Ascending aorta (tissue), 2 donors: ENCODE results near the gene MPRIP. TPM values are rescaled to one million over a fixed set of nuclear protein-coding genes. Genes with fewer than 3 reads are reported as not detected.

Experiments used
- DNase-seq, 2 donors: peaks; one replicate each; pipeline ENCODE4 v3.0.0-alpha.2; 2019; ENCODE audit warnings: low spot score in 2 of 2
- H3K27ac ChIP-seq, 2 donors: fragments of 200-600 bp; sonication (generic); one replicate each; pipeline ENCODE4 v1.5.1; 2016 to 2017; ENCODE audit warnings: mild to moderate bottlenecking in 1 of 2
- H3K27me3 ChIP-seq: fragments of 200-600 bp; sonication (generic); one replicate; pipeline ENCODE4 v1.5.1; 2017
- H3K36me3 ChIP-seq, 2 donors: fragments of 200-600 bp; sonication (generic); one replicate each; pipeline ENCODE4 v1.5.1; 2016
- H3K4me1 ChIP-seq, 2 donors: fragments of 200-600 bp; sonication (generic); one replicate each; pipeline ENCODE4 v1.5.1; 2016 to 2017; ENCODE audit warnings: mild to moderate bottlenecking in 1 of 2
- H3K4me3 ChIP-seq, 2 donors: fragments of 200-600 bp; sonication (generic); one replicate each; pipeline ENCODE4 v1.5.1; 2016 to 2017; ENCODE audit warnings: mild to moderate bottlenecking in 1 of 2
- H3K9me3 ChIP-seq, 2 donors: fragments of 200-600 bp; sonication (generic); one replicate each; pipeline ENCODE4 v1.5.1; 2016
- CTCF ChIP-seq, 3 experiments: fragments of 200-600 bp in 2 of 3; fragments of 450-650 bp in 1 of 3; sonication (generic) in 2 of 3; IDR thresholded peaks; one replicate each; pipeline ENCODE4 v1.5.1; 2016 to 2019; ENCODE audit warnings: antibody characterized with exemption in 3 of 3, mild to moderate bottlenecking in 1 of 3, moderate library complexity in 1 of 3
- intact Hi-C: fragments of 100-400 bp; cut with DNase I; formaldehyde crosslinking; loops from one replicate; pipeline ENCODE4 v1.15.1; 2023
- total RNA-seq: library from RNA; depleted of rRNA; stranded (reverse); fragments of >200 nt; gene quantifications from one replicate; pipeline ENCODE4 v1.1.0, GENCODE V29; 2016

The MPRIP gene
- total RNA-seq, 1 donor from 2014 or later, result 246 TPM

GRCh38 chr17:17204635-17205231, 162.5 kb downstream of the MPRIP start:
- H3K4me3 ChIP-seq, result peak overlapping the region; percentile 62 to 81
- no peak for TF ChIP-seq CTCF (IDR thresholded peaks at IDR 0.05)
- no peaks in the 10 kb centered on the region for H3K9me3 ChIP-seq
- peaks cover 0 to 4% of the 10 kb centered on the region in 2 donors for H3K36me3 ChIP-seq
- peaks cover 13 to 36% of the 10 kb centered on the region in 2 donors for H3K4me1 ChIP-seq
- H3K27me3 ChIP-seq, result no peaks in the 10 kb centered on the region
- DNase-seq, result no peak
- H3K27ac ChIP-seq, result peak overlapping the region; percentile 89 to 90
- intact Hi-C loops, result loop anchor here (1.0 to 10.0 kb wide), 3 partner anchors 14 to 200 kb away; partner anchors contain the start of gene COPS3

GRCh38 chr17:17205368-17206123, 163.3 kb downstream of the MPRIP start:
- H3K9me3 ChIP-seq, result no peaks in the 10 kb centered on the region
- peaks cover 13 to 36% of the 10 kb centered on the region in 2 donors for H3K4me1 ChIP-seq
- TF ChIP-seq CTCF (IDR thresholded peaks at IDR 0.05), result no peak
- DNase-seq, result peak in 1 of 2 donors; percentile 81
- no peaks in the 10 kb centered on the region for H3K27me3 ChIP-seq
- intact Hi-C loops, result loop anchor here (2.0 to 10.0 kb wide), 4 partner anchors 53 to 201 kb away; partner anchors contain the start of genes COPS3 and MPRIP
- peak overlapping the region; percentile 89 to 90 for H3K27ac ChIP-seq
- H3K36me3 ChIP-seq, result peaks cover under 1 to 4% of the 10 kb centered on the region in 2 donors
- H3K4me3 ChIP-seq, result peak overlapping the region; percentile 62 to 81

GRCh38 chr17:17206124-17206912, 164.1 kb downstream of the MPRIP start, which contains the start of gene PLD6:
PLD6 (minus strand) TSS chr17:17206333; CDS start chr17:17206286, 47 bp downstream.
- peak; percentile 44 to 85 for DNase-seq
- H3K27ac ChIP-seq, result peak within 1 kb of the TSS; percentile 89 to 90
- H3K4me1 ChIP-seq, result peaks cover 13 to 36% of the 10 kb centered on the region in 2 donors
- no peak for TF ChIP-seq CTCF (IDR thresholded peaks at IDR 0.05)
- intact Hi-C loops, result loop anchor here (2.0 to 10.0 kb wide), 3 partner anchors 54 to 202 kb away; partner anchors contain the start of gene MPRIP
- no peaks in the 10 kb centered on the region for H3K9me3 ChIP-seq
- peaks cover 3 to 4% of the 10 kb centered on the region in 2 donors for H3K36me3 ChIP-seq
- H3K27me3 ChIP-seq, result no peaks in the 10 kb centered on the region
- peak within 1 kb of the TSS; percentile 62 to 81 for H3K4me3 ChIP-seq

- DNase-seq, result no peak
Observed at GRCh38 chr17:17206913-17207335, 164.7 kb downstream of the MPRIP start.

More at GRCh38 chr17:17206913-17207335, 164.7 kb downstream of the MPRIP start:
- H3K4me1 ChIP-seq, result peaks cover 13 to 36% of the 10 kb centered on the region in 2 donors
- H3K27me3 ChIP-seq, result no peaks in the 10 kb centered on the region
- peak overlapping the region in 1 of 2 donors; percentile 62 for H3K4me3 ChIP-seq
- H3K36me3 ChIP-seq, result peaks cover 3 to 4% of the 10 kb centered on the region in 2 donors
- TF ChIP-seq CTCF (IDR thresholded peaks at IDR 0.05), result no peak
- no peaks in the 10 kb centered on the region for H3K9me3 ChIP-seq
- intact Hi-C loops, result loop anchor here (1.0 to 10.0 kb wide), 4 partner anchors 30 to 202 kb away; partner anchors contain the start of genes FLCN and MPRIP
- H3K27ac ChIP-seq, result peak overlapping the region; percentile 89 to 90
